A549 (cell line): ENCODE data around the gene PLEKHA7. TPM values are rescaled to one million over a fixed set of nuclear protein-coding genes. Genes with fewer than 3 reads are reported as not detected.

ENCODE experiments used
- ATAC-seq, 2 experiments: fragments of 200-7000 bp in 1 of 2; fragments of >200 bp in 1 of 2; cut with Nextera tagmentation in 1 of 2; cut with Tn5 transposase in 1 of 2; 3 replicates each; pipeline versions ENCODE4 v1.8.0 to v1.9.1; 2018 to 2020; ENCODE audit warnings: mild to moderate bottlenecking in 1 of 2, moderate library complexity in 1 of 2
- CTCF ChIA-PET: fragments of 300-600 bp; sonication (Branson Sonifier 250); formaldehyde crosslinking; extraction: SDS; loops from one replicate; lab custom pipeline; 2021; ENCODE audit warnings: antibody characterized with exemption, inconsistent platforms; lab: Yijun Ruan, JAX
- POLR2A ChIA-PET: fragments of 350-600 bp; formaldehyde crosslinking; extraction: SDS; loops from one replicate; lab custom pipeline; 2021; ENCODE audit warnings: antibody characterized with exemption, inconsistent platforms; lab: Yijun Ruan, JAX
- DNase-seq, 2 experiments: peaks; one replicate each; pipeline versions ENCODE4 v3.0.0 to v3.0.0-alpha.2; 2011 to 2016; ENCODE audit warnings: low read depth in 1 of 2, low spot score in 1 of 2
- FAIRE-seq: peaks from 2 replicates; lab custom pipeline; 2011; peaks lifted over from hg19 to GRCh38; lab: Jason Lieb, UNC
- H3K27ac ChIP-seq, 2 experiments: fragments of >200 bp; sonication (Bioruptor Twin); formaldehyde crosslinking; 3 replicates each; pipeline ENCODE4 v1.5.1; 2016 to 2017
- H3K4me1 ChIP-seq: fragments of >200 bp; sonication (Bioruptor Twin); formaldehyde crosslinking; 3 replicates; pipeline ENCODE4 v1.6.1; 2016
- H3K4me2 ChIP-seq: fragments of >200 bp; sonication (Bioruptor Twin); formaldehyde crosslinking; 3 replicates; pipeline ENCODE4 v1.6.1; 2016
- H3K4me3 ChIP-seq: fragments of >200 bp; sonication (Bioruptor Twin); formaldehyde crosslinking; 3 replicates; pipeline ENCODE4 v1.5.1; 2016
- H3K9me3 ChIP-seq: fragments of >200 bp; sonication (Bioruptor Twin); formaldehyde crosslinking; 3 replicates; pipeline ENCODE4 v1.6.1; 2016
- CEBPB ChIP-seq, 2 experiments: fragments of >200 bp in 1 of 2; sonication (Bioruptor Twin) in 1 of 2; formaldehyde crosslinking in 1 of 2; IDR thresholded peaks; 2 replicates each; pipeline ENCODE4 v1.6.1; 2012 to 2016
- CHD2 ChIP-seq: fragments of 150-350 bp; IDR thresholded peaks from 2 replicates; pipeline ENCODE4 v1.6.1; 2014; ENCODE audit warnings: low read length; ENCODE audit not compliant: partially characterized antibody
- FOSL2 ChIP-seq, 2 experiments: fragments of 450-650 bp in 1 of 2; fragments of >200 bp in 1 of 2; sonication (Bioruptor Twin) in 1 of 2; formaldehyde crosslinking; IDR thresholded peaks; 2 replicates each; pipeline versions ENCODE4 v1.5.0 to v1.6.1; 2016 to 2020; ENCODE audit warnings: mild to moderate bottlenecking in 1 of 2, moderate library complexity in 1 of 2
- KDM1A ChIP-seq: fragments of 200-600 bp; sonication (generic); IDR thresholded peaks from 2 replicates; pipeline ENCODE4 v1.6.1; 2016; ENCODE audit warnings: low read depth, mild to moderate bottlenecking
- MAFK ChIP-seq: fragments of 450-650 bp; IDR thresholded peaks from 2 replicates; pipeline ENCODE4 v1.6.1; 2014; ENCODE audit not compliant: partially characterized antibody
- MAZ ChIP-seq: fragments of 150-350 bp; IDR thresholded peaks from 2 replicates; pipeline ENCODE4 v1.6.1; 2014; ENCODE audit warnings: antibody characterized with exemption, low read depth, low read length, borderline replicate concordance
- MYC ChIP-seq: IDR thresholded peaks from 2 replicates; pipeline ENCODE4 v1.6.1; 2012; ENCODE audit warnings: mild to moderate bottlenecking, inconsistent platforms, low read length, improper control_type of control experiment, borderline replicate concordance
- NFE2L2 ChIP-seq: fragments of 150-350 bp; conservative IDR thresholded peaks from 2 replicates; pipeline ENCODE4 v1.6.1; 2014; ENCODE audit warnings: low read length
- POLR2AphosphoS2 ChIP-seq: conservative IDR thresholded peaks from 2 replicates; pipeline ENCODE4 v1.6.1; 2012; ENCODE audit warnings: low read length, improper control_type of control experiment, inconsistent platforms
- RAD21 ChIP-seq, 2 experiments: fragments of >200 bp in 1 of 2; sonication (Bioruptor Twin) in 1 of 2; formaldehyde crosslinking in 1 of 2; IDR thresholded peaks in 1 of 2; conservative IDR thresholded peaks in 1 of 2; 2 replicates in 1 of 2; 3 replicates in 1 of 2; pipeline ENCODE4 v1.6.1; 2012 to 2018; ENCODE audit warnings: inconsistent platforms in 1 of 2
- SREBF2 ChIP-seq: fragments of 450-650 bp; IDR thresholded peaks from 2 replicates; pipeline ENCODE4 v1.6.1; 2014; ENCODE audit warnings: mild to moderate bottlenecking, moderate library complexity
- TFCP2L1 ChIP-seq: fragments of 250-450 bp; sonication (Bioruptor Pico); IDR thresholded peaks from 2 replicates; pipeline ENCODE4 v1.5.0; 2021; ENCODE audit warnings: mild to moderate bottlenecking
- ZFP36 ChIP-seq: fragments of 450-650 bp; IDR thresholded peaks from 2 replicates; pipeline ENCODE4 v1.6.1; 2014; ENCODE audit warnings: borderline replicate concordance; ENCODE audit not compliant: partially characterized antibody
- WGBS: methylation state at CpG from one replicate; pipeline ENCODE4 v1.1.6; 2017; ENCODE audit errors: missing lambda C conversion rate; 5-methylcytosine and 5-hydroxymethylcytosine counted together
- polyA plus RNA-seq, 4 experiments: library from polyadenylated mRNA; depleted of rRNA in 3 of 4; stranded (reverse); fragments of >200 nt; fragmentation: RNase III in 1 of 4; extraction: RNeasy Plus Mini Kit Qiagen cat#74134 plus additional on column Dnase treatment in 1 of 4; gene quantifications; 2 replicates in 3 of 4; 3 replicates in 1 of 4; pipeline ENCODE4 v1.2.3, GENCODE V29; 2011 to 2017
- TF ChIP-seq, protein P1 (sequence below): fragments of >200 bp; sonication (Bioruptor Twin); formaldehyde crosslinking; IDR thresholded peaks from 3 replicates; pipeline ENCODE4 v1.5.1; 2016
- TF ChIP-seq, protein P2 (sequence below): fragments of 250-450 bp; sonication (Bioruptor Pico); IDR thresholded peaks from 2 replicates; pipeline ENCODE4 v1.5.0; 2020; ENCODE audit warnings: low read depth, mild to moderate bottlenecking, moderate library complexity
- TF ChIP-seq, protein P3 (sequence below): fragments of 450-650 bp; IDR thresholded peaks from 2 replicates; pipeline ENCODE4 v1.6.1; 2014; ENCODE audit warnings: antibody characterized with exemption
- TF ChIP-seq, protein P4 (sequence below): fragments of 250-450 bp; sonication (Bioruptor Pico); IDR thresholded peaks from 2 replicates; pipeline ENCODE4 v1.5.0; 2021; ENCODE audit warnings: mild to moderate bottlenecking, moderate library complexity, borderline replicate concordance

The PLEKHA7 gene
- polyA plus RNA-seq, 2 of the 4 experiments (the other 2 are of a cell fraction), result 8.7 to 13.8 TPM

DNA sequence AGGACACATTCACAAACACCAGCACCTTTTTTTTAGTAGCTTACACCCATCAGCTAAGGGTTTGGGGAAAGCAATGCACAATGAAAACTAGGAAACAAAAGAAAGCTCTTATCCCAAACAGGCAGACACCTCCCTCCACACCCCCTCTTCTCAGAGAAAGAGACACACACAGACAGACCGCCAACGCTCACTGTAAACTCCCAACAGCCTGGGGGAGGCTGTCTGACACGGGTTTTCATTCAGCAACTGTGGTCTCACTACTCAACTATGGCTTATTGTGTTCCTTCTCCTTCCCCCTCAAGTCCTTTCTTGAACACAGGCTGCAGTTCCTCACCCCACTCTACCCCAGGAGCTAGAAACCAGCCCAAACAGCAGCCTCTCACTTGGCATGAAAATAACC is 152.4 kb downstream of the PLEKHA7 start (continued):
- TF ChIP-seq, protein P1, sequence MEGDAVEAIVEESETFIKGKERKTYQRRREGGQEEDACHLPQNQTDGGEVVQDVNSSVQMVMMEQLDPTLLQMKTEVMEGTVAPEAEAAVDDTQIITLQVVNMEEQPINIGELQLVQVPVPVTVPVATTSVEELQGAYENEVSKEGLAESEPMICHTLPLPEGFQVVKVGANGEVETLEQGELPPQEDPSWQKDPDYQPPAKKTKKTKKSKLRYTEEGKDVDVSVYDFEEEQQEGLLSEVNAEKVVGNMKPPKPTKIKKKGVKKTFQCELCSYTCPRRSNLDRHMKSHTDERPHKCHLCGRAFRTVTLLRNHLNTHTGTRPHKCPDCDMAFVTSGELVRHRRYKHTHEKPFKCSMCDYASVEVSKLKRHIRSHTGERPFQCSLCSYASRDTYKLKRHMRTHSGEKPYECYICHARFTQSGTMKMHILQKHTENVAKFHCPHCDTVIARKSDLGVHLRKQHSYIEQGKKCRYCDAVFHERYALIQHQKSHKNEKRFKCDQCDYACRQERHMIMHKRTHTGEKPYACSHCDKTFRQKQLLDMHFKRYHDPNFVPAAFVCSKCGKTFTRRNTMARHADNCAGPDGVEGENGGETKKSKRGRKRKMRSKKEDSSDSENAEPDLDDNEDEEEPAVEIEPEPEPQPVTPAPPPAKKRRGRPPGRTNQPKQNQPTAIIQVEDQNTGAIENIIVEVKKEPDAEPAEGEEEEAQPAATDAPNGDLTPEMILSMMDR, result no peak

DNA sequence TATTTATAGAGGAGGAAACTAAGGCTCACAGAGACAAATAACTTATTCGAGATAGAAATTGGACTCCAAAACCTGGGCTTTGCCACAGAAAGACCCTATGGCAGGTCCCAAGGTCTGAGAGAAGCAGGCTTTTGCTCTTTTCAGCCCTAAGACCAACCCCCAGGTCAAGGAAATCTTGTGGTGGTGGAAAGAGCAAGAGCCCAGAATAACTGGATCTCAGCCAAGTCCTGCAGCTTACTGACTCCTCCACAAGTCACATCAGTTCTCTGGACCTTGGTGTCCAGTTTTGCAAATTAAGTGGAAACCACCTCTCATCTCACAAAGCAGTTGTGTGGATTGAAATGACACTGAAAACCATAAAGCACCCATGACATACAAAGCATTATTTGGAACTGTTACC is 153.6 kb downstream of the PLEKHA7 start:
- TF ChIP-seq NFE2L2 (no peak), TFCP2L1 (CRISPR knock-in tag) (no peak), ZFP36 (no peak), SREBF2 (no peak), POLR2AphosphoS2 (no peak), MYC (no peak)
- TF ChIP-seq, protein P2, sequence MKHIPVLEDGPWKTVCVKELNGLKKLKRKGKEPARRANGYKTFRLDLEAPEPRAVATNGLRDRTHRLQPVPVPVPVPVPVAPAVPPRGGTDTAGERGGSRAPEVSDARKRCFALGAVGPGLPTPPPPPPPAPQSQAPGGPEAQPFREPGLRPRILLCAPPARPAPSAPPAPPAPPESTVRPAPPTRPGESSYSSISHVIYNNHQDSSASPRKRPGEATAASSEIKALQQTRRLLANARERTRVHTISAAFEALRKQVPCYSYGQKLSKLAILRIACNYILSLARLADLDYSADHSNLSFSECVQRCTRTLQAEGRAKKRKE, result no peak
- TF ChIP-seq, all 56 proteins: peak for 0
- ChIA-PET POLR2A (no interaction called here), CTCF (interaction anchor here (1.1 to 1.7 kb wide), 2 partner anchors 33 to 40 kb away, joined by 4 read pairs; no protein-coding TSS in a partner anchor)
- ATAC-seq, result no peak
- no peak for FAIRE-seq
- 56% methylated on average over 1 of the region's 1 CpG for WGBS
- Histone ChIP-seq H3K27ac (no peak overlapping the region), H3K4me1 (no peaks in the 10 kb centered on the region), H3K9me3 (no peaks in the 10 kb centered on the region), H3K4me3 (no peak overlapping the region), H3K4me2 (no peak overlapping the region)
- DNase-seq, result no peak

DNA sequence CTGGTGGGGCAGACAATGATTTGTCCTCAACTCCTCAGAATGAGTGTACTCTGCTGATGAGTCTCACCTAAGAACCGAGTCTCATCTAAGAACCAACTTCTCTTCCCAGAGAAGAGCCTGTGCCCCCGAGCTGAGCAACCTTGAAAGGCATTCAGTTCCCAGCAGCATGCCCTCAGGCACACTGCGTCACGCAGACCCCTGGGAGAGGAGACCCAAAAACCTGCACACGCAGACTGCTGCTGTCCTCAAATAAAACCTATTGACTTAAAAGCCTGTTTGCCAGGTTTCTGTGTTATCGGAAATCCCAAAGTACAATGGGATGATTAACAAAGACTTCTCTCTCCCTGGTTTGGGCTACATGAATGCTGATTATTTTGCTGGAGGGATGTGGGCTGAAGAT is 154.6 kb downstream of the PLEKHA7 start:
- FAIRE-seq (no peak), DNase-seq (no peak), ATAC-seq (no peak)
- no peak overlapping the region for H3K4me3 ChIP-seq
- H3K27ac ChIP-seq, result no peak overlapping the region
- no peaks in the 10 kb centered on the region for H3K9me3 ChIP-seq
- TF ChIP-seq CEBPB (IDR thresholded peaks at IDR 0.05) (no peak), MAZ (no peak), RAD21 (conservative IDR thresholded peaks at IDR 0.05 in 1 of 2, IDR thresholded peaks at IDR 0.05 in 1 of 2) (no peak), KDM1A (no peak), CHD2 (no peak), POLR2AphosphoS2 (no peak), FOSL2 (IDR thresholded peaks at IDR 0.05) (no peak), FOSL2 (CRISPR knock-in tag; IDR thresholded peaks at IDR 0.05) (no peak), MAFK (no peak)
- TF ChIP-seq, protein P3, sequence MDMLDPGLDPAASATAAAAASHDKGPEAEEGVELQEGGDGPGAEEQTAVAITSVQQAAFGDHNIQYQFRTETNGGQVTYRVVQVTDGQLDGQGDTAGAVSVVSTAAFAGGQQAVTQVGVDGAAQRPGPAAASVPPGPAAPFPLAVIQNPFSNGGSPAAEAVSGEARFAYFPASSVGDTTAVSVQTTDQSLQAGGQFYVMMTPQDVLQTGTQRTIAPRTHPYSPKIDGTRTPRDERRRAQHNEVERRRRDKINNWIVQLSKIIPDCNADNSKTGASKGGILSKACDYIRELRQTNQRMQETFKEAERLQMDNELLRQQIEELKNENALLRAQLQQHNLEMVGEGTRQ, result no peak
- TF ChIP-seq, protein P4, sequence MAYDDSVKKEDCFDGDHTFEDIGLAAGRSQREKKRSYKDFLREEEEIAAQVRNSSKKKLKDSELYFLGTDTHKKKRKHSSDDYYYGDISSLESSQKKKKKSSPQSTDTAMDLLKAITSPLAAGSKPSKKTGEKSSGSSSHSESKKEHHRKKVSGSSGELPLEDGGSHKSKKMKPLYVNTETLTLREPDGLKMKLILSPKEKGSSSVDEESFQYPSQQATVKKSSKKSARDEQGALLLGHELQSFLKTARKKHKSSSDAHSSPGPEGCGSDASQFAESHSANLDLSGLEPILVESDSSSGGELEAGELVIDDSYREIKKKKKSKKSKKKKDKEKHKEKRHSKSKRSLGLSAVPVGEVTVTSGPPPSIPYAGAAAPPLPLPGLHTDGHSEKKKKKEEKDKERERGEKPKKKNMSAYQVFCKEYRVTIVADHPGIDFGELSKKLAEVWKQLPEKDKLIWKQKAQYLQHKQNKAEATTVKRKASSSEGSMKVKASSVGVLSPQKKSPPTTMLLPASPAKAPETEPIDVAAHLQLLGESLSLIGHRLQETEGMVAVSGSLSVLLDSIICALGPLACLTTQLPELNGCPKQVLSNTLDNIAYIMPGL (CRISPR knock-in tag), result no peak
- ChIA-PET POLR2A (no interaction called here), CTCF (interaction anchor here (1.1 kb wide), 1 partner anchor 32 kb away, joined by 4 read pairs; no protein-coding TSS in a partner anchor)
- H3K4me2 ChIP-seq, result no peak overlapping the region
- 86% methylated on average over 6 of the region's 6 CpGs for WGBS
- no peaks in the 10 kb centered on the region for H3K4me1 ChIP-seq
